ENCODE data around the gene PTPRM. TPM values are rescaled to one million over a fixed set of nuclear protein-coding genes. Genes with fewer than 3 reads are reported as not detected.

PTPRM gene
- total RNA-seq, 1 experiment from 2014 or later, result 14.5 TPM

DNA sequence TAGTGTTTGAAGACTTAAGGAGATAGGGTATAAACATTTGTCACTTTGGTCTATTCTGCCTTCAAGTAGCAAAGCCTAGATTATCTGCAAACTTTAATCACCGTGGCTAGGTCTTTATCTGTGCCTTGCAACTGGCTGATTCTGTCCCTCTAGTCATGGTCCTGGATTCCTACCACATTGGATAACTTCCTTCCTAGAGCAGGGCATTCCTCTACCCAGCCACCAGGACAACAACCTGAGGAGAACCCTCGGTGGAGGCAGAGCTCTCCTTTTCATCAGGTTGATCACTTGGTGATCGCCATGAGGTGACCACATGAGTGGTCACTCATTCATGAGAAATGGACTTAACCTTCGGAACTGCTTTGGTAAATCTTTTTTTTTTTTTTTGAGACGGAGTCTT lies 25.3 kb upstream of the PTPRM start:
- Histone ChIP-seq H4K20me1 (ENCODE audit: insufficient read depth) (no peaks in the 10 kb centered on the region), H3K9ac (ENCODE audit: low read length) (no peak overlapping the region), H3K9me3 (ENCODE audit: control insufficient read depth in 1 of 2, insufficient read depth in 1 of 2, low read depth in 1 of 2, low read length in 2 of 2) (no peaks in the 10 kb centered on the region), H3K27ac (ENCODE audit: low read depth, low read length) (no peak overlapping the region), H3K36me3 (ENCODE audit: control insufficient read depth in 1 of 2, insufficient read depth in 2 of 2, low read length in 2 of 2) (no peaks in the 10 kb centered on the region), H3K27me3 (ENCODE audit: insufficient read depth, low read length) (no peaks in the 10 kb centered on the region), H3K4me3 (replicated peaks in 1 of 2; ENCODE audit: low read depth in 1 of 2, low read length in 2 of 2) (no peak overlapping the region), H3K4me1 (ENCODE audit: control insufficient read depth in 1 of 2, insufficient read depth in 2 of 2, low read length in 2 of 2) (no peaks in the 10 kb centered on the region), H3K4me2 (ENCODE audit: low read length) (no peak overlapping the region), H3K79me2 (ENCODE audit: insufficient read depth, low read length) (no peaks in the 10 kb centered on the region), H3K9me2 (ENCODE audit: insufficient read depth) (no peaks in the 10 kb centered on the region), H2AFZ (ENCODE audit: low read depth, low read length, poor library complexity, severe bottlenecking) (no peak overlapping the region)
- POLR2A ChIA-PET, result no interaction called here
- RAD21 ChIA-PET (ENCODE audit: low non-redundant PET in 1 of 2, low total read pairs in 2 of 2, uncharacterized antibody in 2 of 2, unreplicated experiment in 2 of 2), result no interaction called here
- no peak for ATAC-seq
- CTCF ChIA-PET, result no interaction called here
- no TSS peak for BruUV-seq (replicated peaks)
- intact Hi-C loops (cut with micrococcal nuclease), result loop anchor here (10.0 kb wide), 1 partner anchor 67 kb away; no protein-coding TSS in a partner anchor
- no peak for DNase-seq (ENCODE audit: low read depth, low spot score)
- no peak for TF ChIP-seq FOSL1 (IDR thresholded peaks at IDR 0.05; ENCODE audit: low read depth)
- no peak for TF ChIP-seq ZNF274 (IDR thresholded peaks at IDR 0.05; ENCODE audit: low read depth, low read length)
- TF ChIP-seq ZFX (IDR thresholded peaks at IDR 0.05), result no peak
- TF ChIP-seq SIN3A (IDR thresholded peaks at IDR 0.05; ENCODE audit: low read depth), result no peak

DNA sequence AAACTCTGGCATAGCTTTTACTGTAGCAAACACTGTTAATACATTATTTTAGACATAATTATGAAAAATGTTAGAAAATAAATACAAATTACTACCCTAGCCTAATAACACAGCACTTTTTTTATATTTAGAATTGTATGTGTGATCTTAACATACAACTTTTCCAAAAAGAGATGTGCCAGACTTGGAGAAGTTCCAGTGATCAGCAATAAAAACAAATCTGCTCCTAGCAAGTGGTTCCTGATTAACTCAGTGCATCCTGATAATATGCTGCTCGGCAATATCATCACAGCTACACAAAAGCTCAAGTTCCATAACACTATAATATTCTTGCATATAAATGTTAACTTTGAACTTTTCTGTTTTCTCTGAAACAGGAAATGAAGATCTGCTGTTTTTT lies 22.4 kb upstream of the PTPRM start:
- DNase-seq (ENCODE audit: low read depth, low spot score), result no peak
- Histone ChIP-seq H3K36me3 (ENCODE audit: control insufficient read depth in 1 of 2, insufficient read depth in 2 of 2, low read length in 2 of 2) (no peaks in the 10 kb centered on the region), H3K4me1 (ENCODE audit: control insufficient read depth in 1 of 2, insufficient read depth in 2 of 2, low read length in 2 of 2) (no peaks in the 10 kb centered on the region), H3K79me2 (ENCODE audit: insufficient read depth, low read length) (no peaks in the 10 kb centered on the region), H3K4me3 (replicated peaks in 1 of 2; ENCODE audit: low read depth in 1 of 2, low read length in 2 of 2) (no peak overlapping the region), H4K20me1 (ENCODE audit: insufficient read depth) (no peaks in the 10 kb centered on the region), H2AFZ (ENCODE audit: low read depth, low read length, poor library complexity, severe bottlenecking) (no peak overlapping the region), H3K9ac (ENCODE audit: low read length) (no peak overlapping the region), H3K4me2 (ENCODE audit: low read length) (no peak overlapping the region), H3K9me3 (ENCODE audit: control insufficient read depth in 1 of 2, insufficient read depth in 1 of 2, low read depth in 1 of 2, low read length in 2 of 2) (no peaks in the 10 kb centered on the region), H3K27ac (ENCODE audit: low read depth, low read length) (no peak overlapping the region), H3K9me2 (ENCODE audit: insufficient read depth) (no peaks in the 10 kb centered on the region), H3K27me3 (ENCODE audit: insufficient read depth, low read length) (no peaks in the 10 kb centered on the region)
- ChIA-PET POLR2A (no interaction called here), CTCF (no interaction called here), RAD21 (ENCODE audit: low non-redundant PET in 1 of 2, low total read pairs in 2 of 2, uncharacterized antibody in 2 of 2, unreplicated experiment in 2 of 2) (no interaction called here)
- TF ChIP-seq POLR2A (IDR thresholded peaks at IDR 0.05; ENCODE audit: borderline replicate concordance, extremely low read depth, insufficient read depth, insufficient read length) (no peak), JUND (IDR thresholded peaks at IDR 0.05) (no peak), POLR2AphosphoS5 (IDR thresholded peaks at IDR 0.05; ENCODE audit: low read depth, low read length) (no peak), SIN3A (IDR thresholded peaks at IDR 0.05; ENCODE audit: low read depth) (no peak), CBX3 (IDR thresholded peaks at IDR 0.05; ENCODE audit: low read depth) (no peak), FOSL1 (IDR thresholded peaks at IDR 0.05; ENCODE audit: low read depth) (no peak), EZH2phosphoT487 (IDR thresholded peaks at IDR 0.05; ENCODE audit: borderline replicate concordance) (no peak), CEBPB (IDR thresholded peaks at IDR 0.05; ENCODE audit: low read depth) (no peak)
- TF ChIP-seq, protein P1, sequence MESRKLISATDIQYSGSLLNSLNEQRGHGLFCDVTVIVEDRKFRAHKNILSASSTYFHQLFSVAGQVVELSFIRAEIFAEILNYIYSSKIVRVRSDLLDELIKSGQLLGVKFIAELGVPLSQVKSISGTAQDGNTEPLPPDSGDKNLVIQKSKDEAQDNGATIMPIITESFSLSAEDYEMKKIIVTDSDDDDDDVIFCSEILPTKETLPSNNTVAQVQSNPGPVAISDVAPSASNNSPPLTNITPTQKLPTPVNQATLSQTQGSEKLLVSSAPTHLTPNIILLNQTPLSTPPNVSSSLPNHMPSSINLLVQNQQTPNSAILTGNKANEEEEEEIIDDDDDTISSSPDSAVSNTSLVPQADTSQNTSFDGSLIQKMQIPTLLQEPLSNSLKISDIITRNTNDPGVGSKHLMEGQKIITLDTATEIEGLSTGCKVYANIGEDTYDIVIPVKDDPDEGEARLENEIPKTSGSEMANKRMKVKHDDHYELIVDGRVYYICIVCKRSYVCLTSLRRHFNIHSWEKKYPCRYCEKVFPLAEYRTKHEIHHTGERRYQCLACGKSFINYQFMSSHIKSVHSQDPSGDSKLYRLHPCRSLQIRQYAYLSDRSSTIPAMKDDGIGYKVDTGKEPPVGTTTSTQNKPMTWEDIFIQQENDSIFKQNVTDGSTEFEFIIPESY (IDR thresholded peaks at IDR 0.05; ENCODE audit: extremely low read depth, insufficient replicate concordance, low read length), result no peak
- TF ChIP-seq, protein P2, sequence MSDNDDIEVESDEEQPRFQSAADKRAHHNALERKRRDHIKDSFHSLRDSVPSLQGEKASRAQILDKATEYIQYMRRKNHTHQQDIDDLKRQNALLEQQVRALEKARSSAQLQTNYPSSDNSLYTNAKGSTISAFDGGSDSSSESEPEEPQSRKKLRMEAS (IDR thresholded peaks at IDR 0.05), result no peak
- BruUV-seq (replicated peaks), result no TSS peak
- ATAC-seq, result no peak
- intact Hi-C loops (cut with micrococcal nuclease), result loop anchor here (10.0 kb wide), 1 partner anchor 70 kb away; no protein-coding TSS in a partner anchor

All from HCT116 (cell line).